GM18909 (cell line): Measurements from ENCODE around the gene SH3GLB2.

Experiments
- ATAC-seq: cut with Tn5 transposase; IDR thresholded peaks from one replicate; pipeline ENCODE4 v1.9.1; 2021; ENCODE audit warnings: mild to moderate bottlenecking; ENCODE audit not compliant: unreplicated experiment, poor library complexity

Gene SH3GLB2

GRCh38 chr9:129028192-129028966 lies at the start of gene SH3GLB2:
Gene SH3GLB2, minus strand, starts transcription at chr9:129028331. Its CDS starts 177 bp downstream, at chr9:129028154.
- ATAC-seq: peak; percentile 73

- ATAC-seq: no peak
Observed at GRCh38 chr9:129077236-129077635, 49.1 kb upstream of the SH3GLB2 start.

DNA sequence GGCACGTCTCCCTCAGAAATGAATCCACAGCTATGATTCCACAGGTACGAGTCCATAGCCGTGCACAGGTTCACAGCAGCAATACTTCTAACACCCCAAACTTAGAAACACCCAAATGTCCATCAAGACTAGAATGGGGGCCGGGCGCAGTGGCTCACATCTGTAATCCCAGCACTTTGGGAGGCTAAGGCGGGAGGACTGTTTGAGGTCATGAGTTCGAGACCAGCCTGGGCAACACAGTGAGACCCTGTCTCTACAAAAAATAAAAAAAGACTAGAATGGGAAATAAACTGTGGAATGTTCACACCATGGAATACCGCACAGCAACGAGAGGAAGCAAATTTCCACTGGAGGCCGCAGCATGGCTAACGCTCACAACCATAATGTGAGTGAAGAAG lies 48.5 kb upstream of the SH3GLB2 start:
- no peak for ATAC-seq

GRCh38 chr9:129075996-129076639 lies 48.0 kb upstream of the SH3GLB2 start:
- ATAC-seq: no peak

GRCh38 chr9:129074106-129074505 lies 46.0 kb upstream of the SH3GLB2 start:
- no peak for ATAC-seq

DNA sequence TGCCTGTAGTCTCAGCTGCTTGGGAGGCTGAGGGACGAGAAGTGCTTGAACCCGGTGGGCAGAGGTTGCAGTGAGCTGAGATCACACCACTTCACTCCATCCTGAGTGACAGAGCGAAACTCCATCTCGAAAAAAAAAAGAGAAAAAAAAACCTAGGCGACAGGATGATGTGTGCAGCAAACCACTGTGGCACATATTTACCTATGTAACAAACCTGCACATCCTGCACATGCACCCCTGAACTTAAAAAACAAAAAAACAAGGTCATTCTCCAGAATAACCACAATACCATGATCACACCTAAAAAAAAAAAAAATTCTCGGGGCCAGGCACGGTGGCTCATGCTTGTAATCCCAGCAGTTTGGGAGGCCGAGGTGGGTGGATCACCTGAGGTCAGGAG lies 45.3 kb upstream of the SH3GLB2 start:
- no peak for ATAC-seq

GRCh38 chr9:129072171-129072570 lies 44.0 kb upstream of the SH3GLB2 start:
- ATAC-seq: no peak

- no peak for ATAC-seq
Observed at GRCh38 chr9:129071526-129072126, 43.5 kb upstream of the SH3GLB2 start.

- no peak for ATAC-seq
Observed at GRCh38 chr9:129070696-129071525, 42.8 kb upstream of the SH3GLB2 start.

GRCh38 chr9:129069862-129070641 lies 41.9 kb upstream of the SH3GLB2 start:
- no peak for ATAC-seq

DNA sequence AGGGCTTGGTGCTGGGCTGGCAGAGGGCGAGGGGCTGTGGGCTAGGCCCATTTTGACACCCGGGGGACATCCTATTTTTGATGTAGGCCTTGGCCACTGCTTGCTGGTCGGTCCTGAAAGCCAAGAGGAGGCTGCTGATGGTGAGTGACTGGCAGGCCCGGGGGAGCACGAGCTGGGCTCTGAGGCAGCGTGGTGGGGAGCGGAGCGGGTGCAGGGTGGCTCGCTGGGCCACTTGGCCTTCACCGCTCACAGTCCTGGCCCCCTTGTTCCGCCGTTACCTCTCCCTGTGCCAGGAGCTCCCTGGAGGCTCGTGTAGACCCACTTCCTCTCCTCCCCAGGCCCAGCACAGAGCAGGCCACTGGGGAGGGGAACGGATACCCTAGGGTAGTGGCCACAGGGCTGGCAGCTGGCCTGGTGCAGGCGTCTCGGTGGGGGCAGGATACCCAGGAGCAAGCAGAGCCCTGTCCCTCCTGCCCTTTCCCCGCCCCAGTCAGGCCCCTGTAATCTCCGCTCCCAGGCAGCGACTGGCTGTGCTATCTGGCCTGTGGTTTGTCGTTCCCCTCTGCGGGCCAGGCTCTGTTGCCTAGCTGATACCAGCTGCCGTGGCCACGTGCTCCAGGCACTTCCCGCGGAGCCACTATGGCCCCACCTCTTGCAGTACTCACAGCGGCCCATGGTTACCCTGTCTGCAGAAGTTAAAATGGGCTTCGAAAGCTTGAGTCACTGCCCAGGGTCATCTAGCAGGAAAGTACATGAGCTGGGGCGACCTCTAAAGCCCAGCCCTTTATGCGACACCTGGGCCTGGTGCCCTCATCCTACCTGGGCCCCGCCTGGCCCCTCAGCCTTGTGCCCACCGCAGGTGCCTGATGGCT lies 41.1 kb upstream of the SH3GLB2 start:
- ATAC-seq: peak; percentile 67

DNA sequence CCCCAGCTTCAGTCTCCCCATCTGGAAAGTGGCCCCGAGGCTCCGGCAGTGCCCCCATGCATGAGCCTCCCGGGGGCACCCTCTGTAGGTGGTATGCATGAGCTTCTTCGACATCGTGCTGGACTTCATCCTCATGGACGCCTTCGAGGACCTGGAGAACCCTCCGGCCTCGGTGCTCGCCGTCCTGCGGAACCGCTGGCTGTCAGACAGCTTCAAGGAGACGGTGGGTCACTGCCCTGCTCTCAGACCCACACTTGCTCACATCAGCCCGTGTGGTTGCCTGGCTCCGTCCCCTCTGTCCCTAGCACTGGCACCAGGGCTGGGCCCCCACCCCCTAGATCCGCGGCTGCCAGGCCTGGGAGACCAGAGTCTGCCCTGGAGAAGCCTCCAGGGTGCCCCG lies 40.0 kb upstream of the SH3GLB2 start:
- no peak for ATAC-seq

- ATAC-seq: no peak
Observed at GRCh38 chr9:129064499-129064908, 36.4 kb upstream of the SH3GLB2 start.

GRCh38 chr9:129063061-129063460 lies 34.9 kb upstream of the SH3GLB2 start:
- no peak for ATAC-seq

GRCh38 chr9:129060991-129061390 lies 32.9 kb upstream of the SH3GLB2 start:
- ATAC-seq: no peak

GRCh38 chr9:129059796-129060785 lies 32.0 kb upstream of the SH3GLB2 start:
- ATAC-seq: no peak

GRCh38 chr9:129058965-129059795 lies 31.0 kb upstream of the SH3GLB2 start:
- ATAC-seq: no peak
